ENCODE measurements around the gene SPIC.

The SPIC gene

DNA sequence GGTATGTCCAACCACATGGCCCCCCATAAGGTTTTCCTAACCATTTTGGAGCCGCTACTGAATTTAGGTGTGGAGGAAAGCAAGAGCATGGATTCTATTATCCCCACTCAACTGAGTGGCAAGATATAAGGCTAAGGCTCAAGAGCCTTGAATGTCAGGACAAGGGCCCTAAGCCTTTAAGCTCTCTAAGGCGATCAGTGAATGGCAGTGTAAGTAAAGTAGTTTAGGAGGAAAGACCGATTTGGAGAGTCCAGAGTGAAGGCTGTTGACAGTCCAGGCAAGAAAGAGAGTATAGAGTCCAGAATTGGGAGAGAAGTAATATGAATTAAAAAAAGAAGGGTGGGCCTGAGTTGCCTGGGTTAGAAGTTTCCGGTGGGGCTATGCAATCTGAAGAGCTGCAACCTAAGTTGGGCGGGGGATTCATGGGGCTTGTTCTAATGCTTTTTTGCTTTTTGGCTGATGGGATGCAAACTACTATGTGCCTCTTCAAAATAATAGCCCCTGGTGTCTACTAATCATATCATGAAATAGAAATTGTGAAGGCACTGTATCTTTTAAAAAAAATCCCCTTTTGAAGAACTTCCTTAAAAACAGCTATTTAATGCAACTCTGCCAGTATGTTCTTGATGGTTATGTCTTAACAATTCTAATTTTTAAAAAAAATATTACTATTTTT, at the start of gene SPIC:
Gene SPIC, plus strand, starts transcription at position 626 of the 676 bp plus-strand sequence. CDS start 1,569 bp downstream, outside the sequence.
- H3K79me2 ChIP-seq: no peaks in the 10 kb centered on the region
- no peaks in the 10 kb centered on the region for H3K4me1 ChIP-seq
- TF ChIP-seq, protein P1, sequence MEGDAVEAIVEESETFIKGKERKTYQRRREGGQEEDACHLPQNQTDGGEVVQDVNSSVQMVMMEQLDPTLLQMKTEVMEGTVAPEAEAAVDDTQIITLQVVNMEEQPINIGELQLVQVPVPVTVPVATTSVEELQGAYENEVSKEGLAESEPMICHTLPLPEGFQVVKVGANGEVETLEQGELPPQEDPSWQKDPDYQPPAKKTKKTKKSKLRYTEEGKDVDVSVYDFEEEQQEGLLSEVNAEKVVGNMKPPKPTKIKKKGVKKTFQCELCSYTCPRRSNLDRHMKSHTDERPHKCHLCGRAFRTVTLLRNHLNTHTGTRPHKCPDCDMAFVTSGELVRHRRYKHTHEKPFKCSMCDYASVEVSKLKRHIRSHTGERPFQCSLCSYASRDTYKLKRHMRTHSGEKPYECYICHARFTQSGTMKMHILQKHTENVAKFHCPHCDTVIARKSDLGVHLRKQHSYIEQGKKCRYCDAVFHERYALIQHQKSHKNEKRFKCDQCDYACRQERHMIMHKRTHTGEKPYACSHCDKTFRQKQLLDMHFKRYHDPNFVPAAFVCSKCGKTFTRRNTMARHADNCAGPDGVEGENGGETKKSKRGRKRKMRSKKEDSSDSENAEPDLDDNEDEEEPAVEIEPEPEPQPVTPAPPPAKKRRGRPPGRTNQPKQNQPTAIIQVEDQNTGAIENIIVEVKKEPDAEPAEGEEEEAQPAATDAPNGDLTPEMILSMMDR (IDR thresholded peaks at IDR 0.05): no peak
- no peak within 1 kb of the TSS for H3K27ac ChIP-seq
- H3K4me3 ChIP-seq (ENCODE audit: low read depth, low read length): no peak within 1 kb of the TSS
- no peak within 1 kb of the TSS for H3K4me2 ChIP-seq (ENCODE audit: low read length)
- H3K9ac ChIP-seq: no peak within 1 kb of the TSS
- no peaks in the 10 kb centered on the region for H3K36me3 ChIP-seq (ENCODE audit: control insufficient read depth, insufficient read depth, low read length)
- no peaks in the 10 kb centered on the region for H3K27me3 ChIP-seq (ENCODE audit: control insufficient read depth, insufficient read depth, low read length)
- H2AFZ ChIP-seq: no peak within 1 kb of the TSS
- no peaks in the 10 kb centered on the region for H3K9me3 ChIP-seq (ENCODE audit: control insufficient read depth, low read length)

DNA sequence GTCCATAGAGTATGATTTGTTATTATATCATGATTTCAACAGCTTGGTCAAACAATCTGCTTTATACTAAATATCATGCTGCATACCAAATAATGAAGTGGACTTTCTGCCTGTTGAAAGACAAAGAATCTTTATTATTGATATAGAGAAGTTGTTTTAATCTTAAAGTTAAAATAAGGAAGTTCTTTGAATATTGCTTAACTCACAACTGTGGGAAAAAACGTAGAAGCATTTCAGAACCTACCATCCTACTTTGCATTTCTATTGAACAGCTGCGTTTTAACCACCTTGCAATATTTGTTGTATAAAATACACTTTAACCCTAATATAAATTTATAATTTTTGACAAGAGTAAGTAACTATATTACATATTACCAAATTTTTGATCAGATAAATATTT, 44.7 kb upstream of the SPIC start:
- Histone ChIP-seq H3K9me3 (ENCODE audit: control insufficient read depth, low read length) (no peaks in the 10 kb centered on the region), H3K4me1 (no peaks in the 10 kb centered on the region), H3K36me3 (ENCODE audit: control insufficient read depth, insufficient read depth, low read length) (no peaks in the 10 kb centered on the region), H3K9ac (no peak overlapping the region), H3K27ac (no peak overlapping the region), H3K27me3 (ENCODE audit: control insufficient read depth, insufficient read depth, low read length) (no peaks in the 10 kb centered on the region), H3K4me2 (ENCODE audit: low read length) (no peak overlapping the region), H3K79me2 (no peaks in the 10 kb centered on the region), H3K4me3 (ENCODE audit: low read depth, low read length) (no peak overlapping the region), H2AFZ (no peak overlapping the region)
- TF ChIP-seq, protein P1 (IDR thresholded peaks at IDR 0.05): no peak

DNA sequence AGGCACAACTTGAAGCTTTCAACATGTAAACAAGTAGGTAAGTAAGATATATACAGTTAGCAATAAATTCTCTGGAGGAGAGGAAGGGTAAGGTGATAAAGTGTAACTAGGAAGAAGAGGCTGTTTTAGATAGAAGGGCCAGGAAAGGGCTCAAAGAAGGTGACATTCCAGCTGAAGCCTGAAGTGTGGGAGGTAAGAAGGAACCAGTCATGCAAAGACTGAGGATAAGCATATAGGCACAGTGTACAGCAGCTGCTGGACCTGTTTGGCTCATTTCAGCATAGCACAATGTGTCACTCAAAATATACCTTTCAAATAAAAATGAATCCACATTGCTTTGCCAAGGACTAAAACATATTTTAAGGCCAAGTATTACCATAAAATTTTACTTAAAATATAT, 39.0 kb upstream of the SPIC start:
- H3K27me3 ChIP-seq (ENCODE audit: control insufficient read depth, insufficient read depth, low read length): no peaks in the 10 kb centered on the region
- no peak overlapping the region for H2AFZ ChIP-seq
- no peak overlapping the region for H3K27ac ChIP-seq
- no peak overlapping the region for H3K4me2 ChIP-seq (ENCODE audit: low read length)
- H3K36me3 ChIP-seq (ENCODE audit: control insufficient read depth, insufficient read depth, low read length): no peaks in the 10 kb centered on the region
- H3K79me2 ChIP-seq: no peaks in the 10 kb centered on the region
- no peak overlapping the region for H3K9ac ChIP-seq
- H3K9me3 ChIP-seq (ENCODE audit: control insufficient read depth, low read length): no peaks in the 10 kb centered on the region
- TF ChIP-seq, protein P1 (IDR thresholded peaks at IDR 0.05): no peak
- H3K4me1 ChIP-seq: no peaks in the 10 kb centered on the region
- H3K4me3 ChIP-seq (ENCODE audit: low read depth, low read length): no peak overlapping the region

DNA sequence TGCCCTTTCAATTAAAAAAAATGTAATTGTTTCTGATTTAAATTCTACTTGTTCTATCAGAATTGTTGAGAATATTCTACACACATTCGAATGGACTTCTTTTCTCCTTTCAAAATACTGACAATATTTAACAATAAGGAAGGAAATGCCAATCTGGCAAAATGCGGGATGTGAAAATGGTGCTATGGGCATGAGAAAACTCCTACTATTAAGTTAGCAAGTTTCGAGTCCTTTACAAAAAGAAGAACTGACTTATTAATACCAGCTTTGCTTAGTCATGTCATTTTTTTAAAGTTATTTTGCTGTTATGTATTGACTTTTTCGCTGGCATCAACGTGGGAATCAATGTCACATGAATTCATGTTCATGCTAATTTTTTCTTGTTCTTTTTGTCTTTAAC, 35.9 kb upstream of the SPIC start:
- no peak overlapping the region for H3K4me2 ChIP-seq (ENCODE audit: low read length)
- no peak overlapping the region for H3K4me3 ChIP-seq (ENCODE audit: low read depth, low read length)
- no peak overlapping the region for H3K9ac ChIP-seq
- H3K79me2 ChIP-seq: no peaks in the 10 kb centered on the region
- no peaks in the 10 kb centered on the region for H3K36me3 ChIP-seq (ENCODE audit: control insufficient read depth, insufficient read depth, low read length)
- H2AFZ ChIP-seq: no peak overlapping the region
- no peaks in the 10 kb centered on the region for H3K27me3 ChIP-seq (ENCODE audit: control insufficient read depth, insufficient read depth, low read length)
- TF ChIP-seq, protein P1 (IDR thresholded peaks at IDR 0.05): no peak
- H3K9me3 ChIP-seq (ENCODE audit: control insufficient read depth, low read length): no peaks in the 10 kb centered on the region
- no peaks in the 10 kb centered on the region for H3K4me1 ChIP-seq
- no peak overlapping the region for H3K27ac ChIP-seq
